ENCODE measurements around the gene UPP2. TPM values are rescaled to one million over a fixed set of nuclear protein-coding genes. Genes with fewer than 3 reads are reported as not detected.

Gene UPP2
- total RNA-seq, 1 donor from 2014 or later = 1.6 TPM

Other genes with a start within 250 kb of the UPP2 start
- 14.7 TPM for gene ACVR1, start 225.5 kb upstream of the UPP2 start, total RNA-seq

Data from frontal cortex (tissue), 1 donor.